Uterus (tissue), 4 donors: ENCODE results near the gene LAMB2. TPM values are rescaled to one million over a fixed set of nuclear protein-coding genes. Genes with fewer than 3 reads are reported as not detected.

Experiments used
- DNase-seq, 2 donors: peaks; one replicate each; pipeline ENCODE4 v3.0.0-alpha.2; 2019 to 2020
- H3K27ac ChIP-seq, 2 donors: fragments of 200-600 bp; sonication (generic); 1 replicate in 1 of 2; 2 replicates in 1 of 2; pipeline ENCODE4 v1.5.1; 2016 to 2018
- H3K27me3 ChIP-seq, 2 donors: fragments of 200-600 bp; sonication (generic); one replicate each; pipeline ENCODE4 v1.5.1; 2018 to 2019; ENCODE audit warnings: control low read depth in 1 of 2
- H3K36me3 ChIP-seq, 2 donors: fragments of 200-600 bp; sonication (generic); one replicate each; pipeline ENCODE4 v1.5.1; 2019; ENCODE audit warnings: control low read depth in 1 of 2
- H3K4me1 ChIP-seq, 2 donors: fragments of 200-600 bp; sonication (generic); one replicate each; pipeline ENCODE4 v1.5.1; 2018 to 2019; ENCODE audit warnings: control low read depth in 1 of 2
- H3K4me3 ChIP-seq, 2 donors: fragments of 200-600 bp; sonication (generic); 1 replicate in 1 of 2; 2 replicates in 1 of 2; pipeline ENCODE4 v1.5.1; 2018 to 2019; ENCODE audit warnings: mild to moderate bottlenecking in 1 of 2
- H3K9me3 ChIP-seq, 2 donors: fragments of 200-600 bp; sonication (generic); one replicate each; pipeline ENCODE4 v1.5.1; 2019; ENCODE audit warnings: control low read depth in 1 of 2
- CTCF ChIP-seq, 4 experiments: fragments of 200-600 bp in 2 of 4; fragments of 450-650 bp in 2 of 4; sonication (generic) in 2 of 4; IDR thresholded peaks; one replicate each; pipeline ENCODE4 v1.5.1; 2016 to 2019; ENCODE audit warnings: antibody characterized with exemption in 4 of 4, mild to moderate bottlenecking in 2 of 4, moderate library complexity in 1 of 4
- POLR2A ChIP-seq, 2 donors: fragments of 450-650 bp; IDR thresholded peaks; one replicate each; pipeline ENCODE4 v1.6.1; 2016; ENCODE audit warnings: antibody characterized with exemption in 2 of 2, mild to moderate bottlenecking in 1 of 2, moderate library complexity in 1 of 2
- intact Hi-C: fragments of 100-400 bp; cut with DNase I; formaldehyde crosslinking; loops from one replicate; pipeline ENCODE4 v1.15.1; 2023; ENCODE audit warnings: low total_unique reads
- total RNA-seq, 4 donors: library from RNA; depleted of rRNA in 3 of 4; stranded (reverse); fragments of >200 nt in 3 of 4; gene quantifications; one replicate each; pipeline versions ENCODE4 v1.1.0 to v1.2.4, GENCODE V29; 2014 to 2023
- donor health status: DM: yes; HTN: yes; CAD: no.

LAMB2 gene
- total RNA-seq, 4 donors from 2014 or later: 387 to 604 (median 509) TPM

GRCh38 chr3:49174397-49174985 lies 41.6 kb upstream of the LAMB2 start:
- intact Hi-C loops: loop anchor here (10.0 kb wide), 2 partner anchors 100 to 270 kb away; partner anchors contain the start of gene C3orf62
- Histone ChIP-seq H3K27ac (peak overlapping the region; percentile 80 to 89), H3K4me3 (no peak overlapping the region), H3K36me3 (no peaks in the 10 kb centered on the region), H3K4me1 (peaks cover 5 to 20% of the 10 kb centered on the region in 2 donors), H3K27me3 (no peaks in the 10 kb centered on the region), H3K9me3 (no peaks in the 10 kb centered on the region)
- DNase-seq: no peak
- TF ChIP-seq CTCF (IDR thresholded peaks at IDR 0.05) (no peak), POLR2A (IDR thresholded peaks at IDR 0.05) (no peak)

GRCh38 chr3:49173792-49174170 lies 40.9 kb upstream of the LAMB2 start:
- intact Hi-C loops: loop anchor here (10.0 kb wide), 2 partner anchors 101 to 271 kb away; partner anchors contain the start of gene C3orf62
- Histone ChIP-seq H3K4me1 (peaks cover 5 to 20% of the 10 kb centered on the region in 2 donors), H3K27ac (peak overlapping the region; percentile 80 to 89), H3K36me3 (no peaks in the 10 kb centered on the region), H3K9me3 (no peaks in the 10 kb centered on the region), H3K27me3 (no peaks in the 10 kb centered on the region), H3K4me3 (peak overlapping the region; percentile 66 to 72)
- no peak for TF ChIP-seq CTCF (IDR thresholded peaks at IDR 0.05)
- no peak for TF ChIP-seq POLR2A (IDR thresholded peaks at IDR 0.05)
- DNase-seq: peak in 1 of 2 donors; percentile 43

- Histone ChIP-seq H3K4me1 (peaks cover 5 to 20% of the 10 kb centered on the region in 2 donors), H3K9me3 (no peaks in the 10 kb centered on the region), H3K4me3 (peak overlapping the region; percentile 66 to 72), H3K36me3 (no peaks in the 10 kb centered on the region), H3K27me3 (no peaks in the 10 kb centered on the region), H3K27ac (peak overlapping the region; percentile 80 to 89)
- no peak for TF ChIP-seq CTCF (IDR thresholded peaks at IDR 0.05)
- TF ChIP-seq POLR2A (IDR thresholded peaks at IDR 0.05): no peak
- intact Hi-C loops: loop anchor here (10.0 kb wide), 2 partner anchors 102 to 272 kb away; partner anchors contain the start of gene C3orf62
- peak; percentile 55 to 59 for DNase-seq
Observed at GRCh38 chr3:49173116-49173791, 40.4 kb upstream of the LAMB2 start.

- H3K9me3 ChIP-seq: no peaks in the 10 kb centered on the region
- no peak for TF ChIP-seq POLR2A (IDR thresholded peaks at IDR 0.05)
- TF ChIP-seq CTCF (IDR thresholded peaks at IDR 0.05): no peak
- intact Hi-C loops: loop anchor here (10.0 kb wide), 2 partner anchors 102 to 272 kb away; partner anchors contain the start of gene C3orf62
- peak overlapping the region; percentile 80 to 89 for H3K27ac ChIP-seq
- H3K4me1 ChIP-seq: peaks cover 5 to 20% of the 10 kb centered on the region in 2 donors
- peak overlapping the region; percentile 66 to 72 for H3K4me3 ChIP-seq
- no peaks in the 10 kb centered on the region for H3K36me3 ChIP-seq
- no peaks in the 10 kb centered on the region for H3K27me3 ChIP-seq
- DNase-seq: peak in 1 of 2 donors; percentile 26
Observed at GRCh38 chr3:49172551-49173041, 39.7 kb upstream of the LAMB2 start.
